ENCODE measurements around the gene RETN. TPM values are rescaled to one million over a fixed set of nuclear protein-coding genes. Genes with fewer than 3 reads are reported as not detected.

Gene RETN
- total RNA-seq, result not detected

GRCh38 chr19:7668842-7669241, at the start of gene RETN:
Gene RETN, plus strand, starts transcription at chr19:7669049. Its CDS starts 278 bp downstream, at chr19:7669327.
- no peak for DNase-seq (ENCODE audit: low spot score in 2 of 2)
- no peak for FAIRE-seq

GRCh38 chr19:7619671-7620441, 49.0 kb upstream of the RETN start:
- FAIRE-seq, result no peak
- no peak for DNase-seq (ENCODE audit: low spot score in 2 of 2)

- DNase-seq (ENCODE audit: low spot score in 2 of 2), result no peak
- FAIRE-seq, result no peak
These were observed 48.1 kb upstream of the RETN start for GRCh38 chr19:7620442-7621412.

- FAIRE-seq (no peak), DNase-seq (ENCODE audit: low spot score in 2 of 2) (no peak)
These were observed 45.7 kb upstream of the RETN start for GRCh38 chr19:7622933-7623685.

- no peak for FAIRE-seq
These were observed 44.9 kb upstream of the RETN start for GRCh38 chr19:7623725-7624603.

GRCh38 chr19:7624810-7625209, 44.0 kb upstream of the RETN start:
- DNase-seq (ENCODE audit: low spot score in 2 of 2) (no peak), FAIRE-seq (no peak)

More at GRCh38 chr19:7623725-7624603, 44.9 kb upstream of the RETN start:
- no peak for DNase-seq (ENCODE audit: low spot score in 2 of 2)

GRCh38 chr19:7625763-7626372, 43.0 kb upstream of the RETN start:
- FAIRE-seq (no peak), DNase-seq (ENCODE audit: low spot score in 2 of 2) (no peak)

- FAIRE-seq, result no peak
- no peak for DNase-seq (ENCODE audit: low spot score in 2 of 2)
These were observed 41.7 kb upstream of the RETN start for GRCh38 chr19:7627166-7627565.

GRCh38 chr19:7628589-7629311, 40.1 kb upstream of the RETN start:
- FAIRE-seq (no peak), DNase-seq (ENCODE audit: low spot score in 2 of 2) (no peak)

GRCh38 chr19:7629347-7630054, 39.3 kb upstream of the RETN start, which contains the start of the genes PET100 and XAB2:
Gene PET100, plus strand, starts transcription at chr19:7629793. Its CDS starts 41 bp downstream, at chr19:7629834.
Gene XAB2, minus strand, starts transcription at chr19:7629545. Its CDS starts 18 bp downstream, at chr19:7629527.
- DNase-seq (ENCODE audit: low spot score in 2 of 2), result peak; percentile 99 to 100
- FAIRE-seq, result peak; percentile 99

GRCh38 chr19:7631577-7631976, 37.3 kb upstream of the RETN start:
- DNase-seq (ENCODE audit: low spot score in 2 of 2), result no peak
- no peak for FAIRE-seq

GRCh38 chr19:7632340-7633203, 36.3 kb upstream of the RETN start:
- DNase-seq (ENCODE audit: low spot score in 2 of 2) (no peak), FAIRE-seq (no peak)

- FAIRE-seq, result no peak
These were observed 35.2 kb upstream of the RETN start, which contains the start of gene PCP2 for GRCh38 chr19:7633698-7634097. Gene PCP2, minus strand, starts transcription at chr19:7633719. Its CDS starts 262 bp downstream, at chr19:7633457.

GRCh38 chr19:7635670-7636069, 33.2 kb upstream of the RETN start:
- no peak for DNase-seq (ENCODE audit: low spot score in 2 of 2)
- FAIRE-seq, result no peak

More at GRCh38 chr19:7633698-7634097, 35.2 kb upstream of the RETN start, which contains the start of gene PCP2:
- no peak for DNase-seq (ENCODE audit: low spot score in 2 of 2)

GRCh38 chr19:7636317-7636690, 32.5 kb upstream of the RETN start:
- no peak for DNase-seq (ENCODE audit: low spot score in 2 of 2)
- no peak for FAIRE-seq

- DNase-seq (ENCODE audit: low spot score in 2 of 2), result peak; percentile 68 to 70
- FAIRE-seq, result no peak
These were observed 32.0 kb upstream of the RETN start, which contains the start of gene STXBP2 for GRCh38 chr19:7636691-7637373. Gene STXBP2, plus strand, starts transcription at chr19:7637110. Its CDS starts 40 bp downstream, at chr19:7637150.

Measured in frontal cortex (tissue), 4 donors.